ENCODE data around the gene CDC37L1.

CDC37L1 gene

GRCh38 chr9:4680750-4681149 lies 1.4 kb downstream of the CDC37L1 start:
- peak overlapping the region; percentile 72 for H3K4me3 ChIP-seq (ENCODE audit: low read length)
- no peak for TF ChIP-seq CTCF (conservative IDR thresholded peaks at IDR 0.05; ENCODE audit: low read depth, low read length)
- DNase-seq (ENCODE audit: low read depth), result no peak

- no peak for DNase-seq (ENCODE audit: low read depth)
- TF ChIP-seq CTCF (conservative IDR thresholded peaks at IDR 0.05; ENCODE audit: low read depth, low read length), result no peak
- no peak overlapping the region for H3K4me3 ChIP-seq (ENCODE audit: low read length)
Measured at GRCh38 chr9:4684820-4685219, 5.5 kb downstream of the CDC37L1 start.

DNA sequence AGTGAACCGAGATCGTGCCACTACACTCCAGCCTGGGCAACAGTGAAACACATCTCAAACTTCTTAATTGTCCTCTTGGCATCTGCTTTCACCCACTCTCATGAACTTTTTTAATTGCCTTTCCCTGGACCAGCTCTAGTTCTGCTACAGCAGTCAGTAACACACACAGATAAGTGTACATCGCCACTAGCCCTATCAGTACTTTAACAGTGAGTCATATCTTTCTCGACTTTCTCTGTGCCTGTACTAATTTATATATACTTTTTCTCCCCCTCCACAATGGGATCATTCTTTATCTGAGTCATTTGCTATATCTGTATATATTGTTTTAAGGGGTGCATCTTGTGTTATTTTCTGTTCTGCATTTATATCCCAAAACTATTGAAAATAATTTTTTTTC lies 6.7 kb downstream of the CDC37L1 start:
- DNase-seq (ENCODE audit: low read depth), result no peak
- TF ChIP-seq CTCF (conservative IDR thresholded peaks at IDR 0.05; ENCODE audit: low read depth, low read length), result no peak
- no peak overlapping the region for H3K4me3 ChIP-seq (ENCODE audit: low read length)

DNA sequence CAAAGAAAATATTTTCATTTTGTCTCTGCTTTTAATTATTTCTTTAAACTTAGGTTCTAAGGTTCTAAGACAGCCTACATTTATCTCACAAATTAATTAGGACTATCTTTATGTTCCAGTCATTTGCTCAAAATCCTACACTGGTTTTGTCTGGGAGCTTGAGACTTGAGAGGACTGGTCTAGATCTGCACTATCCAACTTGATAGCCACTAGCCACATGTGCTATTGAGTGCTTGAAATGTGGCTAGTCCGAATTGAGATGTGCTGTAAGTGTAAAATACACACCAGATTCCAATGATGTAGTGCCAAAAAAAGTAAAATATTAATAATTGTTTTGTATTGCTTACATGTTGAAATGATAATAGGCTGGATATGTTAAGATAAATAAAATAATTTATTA lies 7.2 kb downstream of the CDC37L1 start:
- no peak for DNase-seq (ENCODE audit: low read depth)

DNA sequence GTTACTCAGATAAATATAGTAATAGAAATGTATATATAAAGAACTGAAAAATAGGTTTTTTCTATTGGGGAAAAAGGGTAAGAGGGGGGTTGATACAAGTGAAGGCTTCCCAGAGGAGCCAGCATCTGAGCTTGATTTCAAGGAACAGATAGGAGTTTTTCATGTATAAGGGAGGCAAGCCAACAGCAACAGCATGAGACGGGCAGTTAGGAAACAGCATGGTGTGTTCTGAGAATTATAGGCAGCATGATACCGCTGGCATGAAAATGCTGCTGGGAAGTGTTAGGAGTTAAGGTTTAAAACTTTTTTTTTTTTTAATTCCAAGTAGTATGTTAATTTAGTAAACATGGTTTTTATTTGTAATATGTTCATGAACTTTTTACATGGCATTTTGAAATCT lies 9.7 kb downstream of the CDC37L1 start:
- no peak for TF ChIP-seq CTCF (conservative IDR thresholded peaks at IDR 0.05; ENCODE audit: low read depth, low read length)
- no peak for DNase-seq (ENCODE audit: low read depth)
- H3K4me3 ChIP-seq (ENCODE audit: low read length), result no peak overlapping the region

More for the DNA sequence above, 7.2 kb downstream of the CDC37L1 start:
- no peak for TF ChIP-seq CTCF (conservative IDR thresholded peaks at IDR 0.05; ENCODE audit: low read depth, low read length)
- no peak overlapping the region for H3K4me3 ChIP-seq (ENCODE audit: low read length)

DNA sequence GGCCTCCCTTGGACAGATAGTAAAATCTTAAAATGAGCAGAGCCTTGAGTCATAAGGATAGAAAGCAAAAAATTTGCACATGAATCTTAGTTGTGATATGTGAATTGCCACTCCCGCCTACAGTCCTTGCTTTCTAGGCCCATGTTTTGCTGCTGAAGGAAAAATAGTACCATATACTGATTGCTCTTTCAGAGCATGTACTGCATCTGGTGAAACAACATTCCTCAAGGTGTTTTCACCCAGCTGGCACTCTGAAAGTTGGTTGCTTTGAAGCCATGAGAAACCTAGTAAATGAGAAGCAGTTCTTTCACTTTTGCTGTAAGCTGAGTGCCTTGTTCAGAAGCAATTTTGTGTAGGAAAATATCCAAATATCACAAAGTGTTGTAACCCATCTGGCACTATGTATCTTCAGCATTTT lies 10.3 kb downstream of the CDC37L1 start:
- H3K4me3 ChIP-seq (ENCODE audit: low read length), result no peak overlapping the region
- no peak for DNase-seq (ENCODE audit: low read depth)
- no peak for TF ChIP-seq CTCF (conservative IDR thresholded peaks at IDR 0.05; ENCODE audit: low read depth, low read length)

DNA sequence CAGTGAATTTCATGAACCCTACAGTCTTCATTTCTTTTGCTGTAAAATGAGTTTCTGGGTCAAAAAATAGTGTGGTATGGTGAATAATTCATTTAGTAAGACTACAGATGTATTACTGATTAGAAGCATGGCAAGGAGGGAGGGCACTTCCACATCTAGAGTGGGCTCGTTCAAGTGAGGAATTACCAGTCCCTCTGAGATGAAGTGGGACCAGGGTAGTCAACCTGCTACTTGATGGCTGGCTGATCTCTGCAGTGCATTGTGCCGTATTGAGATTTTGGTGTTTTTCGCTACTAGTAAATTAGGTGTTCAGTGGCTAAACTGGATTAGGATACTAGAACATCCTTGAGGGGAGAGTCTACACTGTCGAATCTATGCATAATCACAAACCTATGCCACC lies 10.8 kb downstream of the CDC37L1 start:
- DNase-seq (ENCODE audit: low read depth), result no peak
- no peak for TF ChIP-seq CTCF (conservative IDR thresholded peaks at IDR 0.05; ENCODE audit: low read depth, low read length)
- no peak overlapping the region for H3K4me3 ChIP-seq (ENCODE audit: low read length)
